ENCODE results near the gene DLGAP4.
"Not testable (repeated sequence)": the region's sequence is repeated elsewhere in the genome, so short reads cannot be mapped to it uniquely, and the experiment has no call there.

DLGAP4 gene

GRCh38 chr20:36507746-36508145 lies 201.6 kb downstream of the DLGAP4 start:
- FAIRE-seq: no peak

DNA sequence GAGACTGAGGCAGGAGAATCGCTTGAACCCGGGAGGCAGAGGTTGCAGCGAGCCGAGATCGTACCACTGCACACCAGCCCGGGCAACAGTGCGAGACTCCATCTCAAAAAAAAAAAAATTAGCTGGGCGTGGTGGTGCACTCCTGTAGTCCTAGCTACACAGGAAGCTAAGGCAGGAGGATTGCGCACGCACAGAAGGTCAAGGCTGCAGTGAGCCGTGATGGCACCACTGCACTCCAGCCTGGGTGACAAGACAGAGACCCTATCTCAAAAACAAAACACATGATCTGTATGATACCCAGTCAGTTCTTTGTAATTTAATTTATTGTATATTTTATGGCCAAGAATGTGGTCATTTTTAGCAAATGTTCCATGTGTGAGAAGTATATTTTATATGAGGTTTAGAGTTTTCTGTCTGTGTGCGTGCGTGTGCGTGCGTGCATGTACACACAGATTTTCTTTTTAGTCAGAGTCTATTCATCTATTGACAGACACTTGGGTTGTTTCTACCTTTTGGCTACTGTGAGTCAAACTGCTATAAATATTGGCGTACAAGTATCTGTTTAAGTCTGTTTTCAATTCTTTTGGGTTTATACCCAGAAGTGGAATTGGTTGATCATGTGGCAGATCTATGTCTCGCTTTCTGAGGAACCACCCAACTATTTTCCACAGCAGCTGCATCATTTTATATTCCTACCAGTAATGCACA lies 213.0 kb downstream of the DLGAP4 start:
- FAIRE-seq: no peak

- FAIRE-seq: no peak
Observed at GRCh38 chr20:36519944-36520343, 213.8 kb downstream of the DLGAP4 start.

- FAIRE-seq: no peak
Observed at GRCh38 chr20:36521526-36521925, 215.4 kb downstream of the DLGAP4 start.

GRCh38 chr20:36522412-36522811 lies 216.3 kb downstream of the DLGAP4 start:
- not testable (repeated sequence) for FAIRE-seq

GRCh38 chr20:36523341-36523740 lies 217.2 kb downstream of the DLGAP4 start:
- no peak for FAIRE-seq

DNA sequence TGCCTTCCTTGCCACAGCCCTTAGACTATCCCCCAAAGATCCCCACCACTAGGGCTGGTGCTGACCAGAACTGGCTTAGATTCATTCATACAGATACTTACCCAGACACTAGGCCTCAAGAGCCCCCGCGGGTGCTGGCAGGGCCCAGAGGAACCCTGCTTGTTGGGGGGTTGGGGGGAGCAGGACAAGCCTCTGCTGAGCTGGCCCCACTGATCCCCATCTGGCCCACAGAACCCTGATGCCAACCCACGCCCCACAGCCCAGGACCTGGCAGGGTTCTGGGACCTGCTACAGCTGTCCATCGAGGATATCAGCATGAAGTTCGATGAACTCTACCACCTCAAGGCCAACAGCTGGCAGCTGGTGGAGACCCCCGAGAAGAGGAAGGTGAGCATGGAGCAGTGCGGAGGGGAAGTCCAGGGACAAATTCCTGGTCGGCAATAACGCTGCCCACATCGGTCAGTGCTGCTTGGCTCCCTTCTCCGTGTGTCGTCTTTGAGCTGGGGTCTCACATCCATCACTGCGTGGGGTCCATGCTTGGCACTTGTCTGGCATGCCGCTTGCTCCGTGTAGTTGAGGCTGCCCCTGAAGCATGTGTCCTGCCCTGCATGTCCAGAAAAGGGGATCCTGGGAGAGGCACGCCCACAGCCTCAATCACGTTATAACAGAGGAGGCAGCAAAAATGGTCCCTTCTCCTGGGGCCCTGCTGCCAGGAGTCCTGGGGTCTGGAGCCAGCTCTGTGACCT lies 219.7 kb downstream of the DLGAP4 start:
- FAIRE-seq: no peak

- no peak for FAIRE-seq
Observed at GRCh38 chr20:36526521-36527011, 220.4 kb downstream of the DLGAP4 start.

DNA sequence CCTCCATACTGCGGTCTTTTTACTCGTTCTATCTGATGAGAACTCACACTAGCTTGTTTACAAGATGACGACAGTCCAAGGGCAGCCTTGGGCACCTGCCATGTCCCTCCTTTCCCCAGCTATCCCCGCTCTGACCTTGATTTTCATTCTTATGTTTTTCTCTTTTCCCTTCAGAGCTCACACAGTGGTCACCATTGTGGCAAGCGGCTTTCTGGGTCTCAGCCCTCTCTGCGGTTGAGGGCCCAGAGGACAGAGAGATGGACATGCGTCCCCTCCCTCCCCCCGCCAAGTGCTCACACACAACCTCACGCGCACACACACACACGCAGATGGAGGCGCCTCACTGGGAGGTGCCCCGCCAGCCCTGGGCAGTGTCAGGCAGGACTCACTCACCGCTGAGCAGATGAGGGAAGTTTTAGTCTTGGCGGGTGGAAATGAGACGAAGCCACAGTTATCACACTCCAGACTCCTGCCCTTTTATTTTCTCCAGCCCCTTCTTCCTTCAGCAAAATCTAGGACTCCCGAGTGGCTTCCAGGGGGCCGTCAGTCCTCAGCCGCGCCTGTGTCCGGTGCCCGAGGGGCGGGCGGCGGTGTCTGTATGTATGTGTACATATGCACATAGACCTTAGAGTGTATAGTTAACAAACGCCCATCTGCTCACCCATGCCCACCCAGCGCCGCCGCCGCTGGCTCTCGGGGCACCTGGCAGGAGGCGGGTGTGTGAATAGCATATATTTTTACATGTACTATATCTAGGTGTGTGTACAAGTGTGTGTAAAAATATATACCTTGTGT lies 221.4 kb downstream of the DLGAP4 start:
- FAIRE-seq: no peak

DNA sequence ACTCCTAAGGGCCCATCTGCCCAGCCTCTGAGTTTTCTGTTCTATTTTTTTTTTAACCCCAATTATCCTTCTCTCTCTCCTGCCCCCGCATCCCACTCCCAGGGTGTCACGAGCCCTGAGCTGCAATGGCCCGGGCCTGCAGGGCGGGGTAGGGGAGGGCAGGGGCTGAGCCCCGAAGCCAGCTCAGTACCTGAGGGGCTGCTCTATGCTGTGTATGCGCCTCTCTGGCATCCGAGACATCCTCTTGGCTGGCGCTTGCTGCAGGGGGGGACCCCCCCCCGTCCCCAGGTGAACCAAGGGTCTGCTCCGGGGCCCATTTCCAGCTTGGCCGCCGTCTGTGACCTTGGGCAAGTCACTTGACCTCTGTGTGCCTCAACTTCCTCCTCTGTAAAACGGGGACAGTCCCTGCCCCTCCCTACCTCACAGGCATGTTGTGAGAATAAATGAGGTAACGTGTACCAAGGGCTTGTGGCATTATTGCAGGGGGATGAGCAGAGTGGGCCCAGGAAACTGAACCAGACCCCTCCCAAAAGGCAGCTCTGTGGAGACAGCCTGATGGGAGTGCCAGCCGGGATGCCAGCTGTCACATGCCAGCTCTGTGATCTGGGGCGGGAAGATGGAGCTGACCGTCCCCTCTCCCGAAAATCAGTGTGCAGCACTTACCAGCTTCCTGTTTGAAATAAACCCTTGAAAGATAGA lies 222.2 kb downstream of the DLGAP4 start:
- FAIRE-seq: no peak

GRCh38 chr20:36528875-36529417 lies 222.8 kb downstream of the DLGAP4 start:
- FAIRE-seq: no peak

DNA sequence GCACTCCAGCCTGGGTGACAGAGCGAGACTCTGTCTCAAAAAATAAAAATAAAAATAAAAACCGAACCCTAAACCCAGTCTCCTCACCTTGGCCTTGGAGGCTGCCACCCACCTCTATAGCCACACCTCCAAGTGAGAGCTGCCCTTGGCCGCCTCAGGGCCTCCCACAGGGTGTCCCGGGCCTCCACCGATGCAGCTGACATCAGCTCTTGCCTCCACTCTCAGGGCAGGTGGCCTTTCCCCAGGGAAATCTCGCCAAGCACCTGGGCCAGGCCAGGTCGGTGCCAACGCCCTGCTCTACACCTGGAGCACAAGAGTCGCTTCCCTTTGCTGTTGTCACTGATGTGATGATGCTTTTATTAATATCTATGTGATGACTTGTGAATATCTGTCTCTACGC lies 226.2 kb downstream of the DLGAP4 start:
- FAIRE-seq: no peak

DNA sequence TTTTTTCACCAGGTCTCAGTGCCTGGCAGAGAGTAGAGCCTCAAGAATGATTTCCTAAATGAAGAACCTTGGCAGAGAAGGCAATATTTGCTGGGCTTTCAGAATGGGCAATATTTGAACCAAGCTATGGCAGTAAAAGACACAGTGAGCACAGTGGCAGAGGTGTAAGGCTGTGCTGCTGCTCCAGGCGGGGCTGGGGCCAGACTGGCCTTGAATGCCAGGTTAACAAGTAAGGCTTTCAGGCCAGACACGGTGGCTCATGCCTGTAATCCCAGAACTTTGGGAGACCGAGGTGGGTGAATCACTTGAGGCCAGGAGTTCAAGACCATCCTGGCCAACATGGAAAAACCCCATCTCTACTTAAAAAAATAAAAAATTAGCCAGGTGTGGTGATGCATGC lies 226.7 kb downstream of the DLGAP4 start:
- FAIRE-seq: no peak

DNA sequence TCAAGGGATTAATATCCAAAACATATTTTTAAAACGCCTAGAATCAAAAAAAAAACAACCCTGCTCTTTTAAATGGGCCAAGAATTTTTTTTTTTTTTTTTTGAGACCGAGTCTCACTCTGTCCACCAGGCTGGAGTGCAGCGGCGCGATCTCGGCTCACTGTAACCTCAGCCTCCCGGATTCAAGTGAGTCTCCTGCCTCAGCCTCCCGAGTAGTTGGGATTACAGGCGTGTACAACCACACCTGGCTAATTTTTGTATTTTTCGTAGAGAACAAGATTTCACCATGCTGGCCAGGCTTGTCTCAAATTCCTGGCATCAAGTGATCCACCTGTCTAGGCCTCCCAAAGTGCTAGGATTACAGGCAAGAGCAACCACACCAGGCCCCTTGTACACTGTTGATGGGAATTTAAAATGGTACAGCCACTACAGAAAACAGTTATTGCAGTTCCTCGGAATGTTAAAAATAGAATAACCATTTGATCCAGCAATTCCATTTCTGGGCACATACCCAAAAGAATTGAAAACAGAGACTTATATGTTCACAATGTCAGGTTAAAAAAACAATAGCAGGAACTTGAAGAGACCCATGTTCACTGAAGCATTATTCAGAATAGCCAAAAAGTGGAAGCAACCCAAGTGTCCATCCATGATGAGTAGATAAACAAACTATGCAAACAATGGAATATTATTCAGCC lies 232.0 kb downstream of the DLGAP4 start:
- no peak for FAIRE-seq

DNA sequence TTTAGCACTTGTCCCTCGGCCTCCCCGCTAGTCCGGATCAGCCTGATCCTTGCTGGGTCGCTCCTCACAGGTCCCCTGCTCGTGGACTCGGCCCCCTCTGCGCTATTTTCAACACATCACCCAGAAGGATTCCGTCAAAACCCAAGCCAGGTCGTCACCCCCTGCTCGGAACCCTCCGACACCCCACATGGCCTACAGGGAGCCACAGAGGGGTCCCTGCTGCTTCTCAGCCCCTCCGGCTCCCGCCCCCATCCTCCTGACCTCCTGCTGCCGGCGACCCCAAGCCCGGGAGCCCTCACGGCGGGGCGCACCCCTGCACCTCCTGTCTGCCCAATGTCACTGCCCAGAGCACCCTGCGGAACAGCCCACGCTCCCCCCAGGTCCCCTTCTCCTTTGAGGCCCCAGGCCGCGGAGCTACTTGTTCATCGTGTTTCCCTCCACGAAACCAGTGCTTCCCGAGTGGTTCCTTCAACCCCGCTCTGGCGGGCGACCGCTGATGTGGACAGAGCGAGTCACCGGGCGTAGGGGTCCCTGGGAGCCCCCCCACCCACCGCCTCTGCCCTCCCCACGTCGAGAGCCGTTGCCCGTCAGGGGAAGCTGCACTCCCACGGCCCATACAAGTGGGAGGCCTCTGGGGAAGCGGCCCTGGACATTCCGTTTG lies 234.5 kb downstream of the DLGAP4 start:
- FAIRE-seq: no peak

GRCh38 chr20:36541227-36541767 lies 235.2 kb downstream of the DLGAP4 start, which contains the start of gene MYL9:
TSS of gene MYL9 (plus strand) at chr20:36541519. CDS start at chr20:36544885, 3,366 bp downstream.
- no peak for FAIRE-seq

GRCh38 chr20:36541768-36542488 lies 235.8 kb downstream of the DLGAP4 start:
- no peak for FAIRE-seq

- no peak for FAIRE-seq
Observed at GRCh38 chr20:36542516-36543183, 236.5 kb downstream of the DLGAP4 start.

Measured in endometrium (tissue), 2 donors.